Measurements from ENCODE around the gene GSTT4. TPM values are rescaled to one million over a fixed set of nuclear protein-coding genes. Genes with fewer than 3 reads are reported as not detected.

Gene GSTT4
- not detected in 2 replicates for total RNA-seq
- long read RNA-seq, result 0 reads

- Mint-ChIP-seq H3K27me3 (peaks cover 3% of the 10 kb centered on the region), H3K27ac (peak within 1 kb of the TSS; percentile 65), H3K36me3 (ENCODE audit: insufficient read depth) (no peaks in the 10 kb centered on the region), H3K4me1 (ENCODE audit: low read depth) (peaks cover 15% of the 10 kb centered on the region), H3K4me3 (ENCODE audit: low read depth) (no peak within 1 kb of the TSS), H3K9me3 (ENCODE audit: low read depth) (peaks cover 4% of the 10 kb centered on the region)
- no peak for DNase-seq (ENCODE audit: low spot score, unreplicated experiment)
- TF ChIP-seq CTCF (IDR thresholded peaks at IDR 0.05; ENCODE audit: unreplicated experiment), result no peak
Measured at GRCh38 chr22:24005201-24005600, at the start of gene GSTT4. Gene GSTT4 (minus strand): TSS chr22:24005453. CDS start chr22:24005356, 97 bp downstream.

- no peak overlapping the region for H3K4me3 Mint-ChIP-seq (ENCODE audit: low read depth)
- peaks cover 18% of the 10 kb centered on the region for H3K36me3 Mint-ChIP-seq (ENCODE audit: insufficient read depth)
Measured at GRCh38 chr22:24054356-24054755, 49.1 kb upstream of the GSTT4 start.

GRCh38 chr22:24053481-24054226 lies 48.4 kb upstream of the GSTT4 start:
- H3K27ac Mint-ChIP-seq, result peak overlapping the region; percentile 5

More at GRCh38 chr22:24054356-24054755, 49.1 kb upstream of the GSTT4 start:
- DNase-seq (ENCODE audit: low spot score, unreplicated experiment), result no peak
- Mint-ChIP-seq H3K27me3 (no peaks in the 10 kb centered on the region), H3K9me3 (ENCODE audit: low read depth) (no peaks in the 10 kb centered on the region), H3K4me1 (ENCODE audit: low read depth) (no peaks in the 10 kb centered on the region), H3K27ac (no peak overlapping the region)
- no peak for TF ChIP-seq CTCF (IDR thresholded peaks at IDR 0.05; ENCODE audit: unreplicated experiment)

GRCh38 chr22:24051568-24051967 lies 46.3 kb upstream of the GSTT4 start:
- no peak overlapping the region for H3K27ac Mint-ChIP-seq
- no peak overlapping the region for H3K4me3 Mint-ChIP-seq (ENCODE audit: low read depth)
- DNase-seq (ENCODE audit: low spot score, unreplicated experiment), result no peak
- H3K36me3 Mint-ChIP-seq (ENCODE audit: insufficient read depth), result peaks cover 13% of the 10 kb centered on the region
- H3K27me3 Mint-ChIP-seq, result no peaks in the 10 kb centered on the region
- H3K4me1 Mint-ChIP-seq (ENCODE audit: low read depth), result no peaks in the 10 kb centered on the region
- H3K9me3 Mint-ChIP-seq (ENCODE audit: low read depth), result no peaks in the 10 kb centered on the region
- TF ChIP-seq CTCF (IDR thresholded peaks at IDR 0.05; ENCODE audit: unreplicated experiment), result no peak

More at GRCh38 chr22:24053481-24054226, 48.4 kb upstream of the GSTT4 start:
- H3K4me1 Mint-ChIP-seq (ENCODE audit: low read depth), result no peaks in the 10 kb centered on the region
- peaks cover 20% of the 10 kb centered on the region for H3K36me3 Mint-ChIP-seq (ENCODE audit: insufficient read depth)
- no peak overlapping the region for H3K4me3 Mint-ChIP-seq (ENCODE audit: low read depth)
- no peaks in the 10 kb centered on the region for H3K27me3 Mint-ChIP-seq
- H3K9me3 Mint-ChIP-seq (ENCODE audit: low read depth), result no peaks in the 10 kb centered on the region
- DNase-seq (ENCODE audit: low spot score, unreplicated experiment), result no peak
- TF ChIP-seq CTCF (IDR thresholded peaks at IDR 0.05; ENCODE audit: unreplicated experiment), result no peak

GRCh38 chr22:24051028-24051427 lies 45.8 kb upstream of the GSTT4 start:
- Mint-ChIP-seq H3K27ac (no peak overlapping the region), H3K9me3 (ENCODE audit: low read depth) (no peaks in the 10 kb centered on the region), H3K4me1 (ENCODE audit: low read depth) (no peaks in the 10 kb centered on the region), H3K4me3 (ENCODE audit: low read depth) (no peak overlapping the region), H3K27me3 (no peaks in the 10 kb centered on the region), H3K36me3 (ENCODE audit: insufficient read depth) (peaks cover 13% of the 10 kb centered on the region)
- DNase-seq (ENCODE audit: low spot score, unreplicated experiment), result no peak
- TF ChIP-seq CTCF (IDR thresholded peaks at IDR 0.05; ENCODE audit: unreplicated experiment), result no peak
